ENCODE measurements around the gene TLR1.

GRCh38 chr4:38802561-38803355 is 1.8 kb downstream of the TLR1 start:
- TF ChIP-seq, protein P1, sequence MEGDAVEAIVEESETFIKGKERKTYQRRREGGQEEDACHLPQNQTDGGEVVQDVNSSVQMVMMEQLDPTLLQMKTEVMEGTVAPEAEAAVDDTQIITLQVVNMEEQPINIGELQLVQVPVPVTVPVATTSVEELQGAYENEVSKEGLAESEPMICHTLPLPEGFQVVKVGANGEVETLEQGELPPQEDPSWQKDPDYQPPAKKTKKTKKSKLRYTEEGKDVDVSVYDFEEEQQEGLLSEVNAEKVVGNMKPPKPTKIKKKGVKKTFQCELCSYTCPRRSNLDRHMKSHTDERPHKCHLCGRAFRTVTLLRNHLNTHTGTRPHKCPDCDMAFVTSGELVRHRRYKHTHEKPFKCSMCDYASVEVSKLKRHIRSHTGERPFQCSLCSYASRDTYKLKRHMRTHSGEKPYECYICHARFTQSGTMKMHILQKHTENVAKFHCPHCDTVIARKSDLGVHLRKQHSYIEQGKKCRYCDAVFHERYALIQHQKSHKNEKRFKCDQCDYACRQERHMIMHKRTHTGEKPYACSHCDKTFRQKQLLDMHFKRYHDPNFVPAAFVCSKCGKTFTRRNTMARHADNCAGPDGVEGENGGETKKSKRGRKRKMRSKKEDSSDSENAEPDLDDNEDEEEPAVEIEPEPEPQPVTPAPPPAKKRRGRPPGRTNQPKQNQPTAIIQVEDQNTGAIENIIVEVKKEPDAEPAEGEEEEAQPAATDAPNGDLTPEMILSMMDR (IDR thresholded peaks at IDR 0.05; ENCODE audit: low read length) = no peak
- TF ChIP-seq EZH2 (IDR thresholded peaks at IDR 0.05; ENCODE audit: borderline replicate concordance, low read length) = no peak

All from OCI-LY1 (cell line).